ENCODE results near the gene PDLIM7. TPM values are rescaled to one million over a fixed set of nuclear protein-coding genes. Genes with fewer than 3 reads are reported as not detected.

Gene PDLIM7
- total and polyA plus RNA-seq, 2 donors (not counting 3 experiments of a cell fraction or from before 2014, with no cell fraction given): 314 to 318 TPM

- POLR2A ChIA-PET: interaction anchor here (1.1 kb wide), 1 partner anchor 13 kb away, joined by 4 read pairs; the partner anchor contains the start of gene GRK6
Observed at GRCh38 chr5:177439518-177440053, 57.8 kb downstream of the PDLIM7 start.

GRCh38 chr5:177438468-177438867, 58.9 kb downstream of the PDLIM7 start:
- peaks cover 7 to 17% of the 10 kb centered on the region in 2 experiments for H3K36me3 ChIP-seq (ENCODE audit: control insufficient read depth in 2 of 2, extremely low read depth in 1 of 2, insufficient read depth in 2 of 2, low read length in 2 of 2)
- no peaks in the 10 kb centered on the region for H4K20me1 ChIP-seq (replicated peaks; ENCODE audit: control insufficient read depth, extremely low read depth, insufficient read depth, low read length)
- intact Hi-C loops (cut with micrococcal nuclease): no loop called here
- H3K4me2 ChIP-seq (ENCODE audit: insufficient read depth, low read length): no peak overlapping the region
- TF ChIP-seq POLR2A (IDR thresholded peaks at IDR 0.05; ENCODE audit: low read depth, low read length) (no peak), MYC (IDR thresholded peaks at IDR 0.05; ENCODE audit: low read depth, low read length) (no peak), JUN (IDR thresholded peaks at IDR 0.05; ENCODE audit: borderline replicate concordance, insufficient read depth, insufficient read length, low read depth) (no peak), MAX (IDR thresholded peaks at IDR 0.05; ENCODE audit: insufficient read depth, insufficient read length) (no peak), EZH2 (IDR thresholded peaks at IDR 0.05; ENCODE audit: borderline replicate concordance, low read depth, low read length, severe bottlenecking) (no peak), CTCF (IDR thresholded peaks at IDR 0.05; ENCODE audit: extremely low read depth in 1 of 2, insufficient read depth in 1 of 2, low read depth in 1 of 2, low read length in 2 of 2) (no peak), GATA2 (IDR thresholded peaks at IDR 0.05; ENCODE audit: insufficient read depth, insufficient read length, low read depth, low read length) (no peak), POLR2AphosphoS5 (IDR thresholded peaks at IDR 0.05; ENCODE audit: insufficient read depth, low read depth, low read length) (no peak), FOS (IDR thresholded peaks at IDR 0.05; ENCODE audit: borderline replicate concordance, insufficient read depth, low read length) (no peak)
- ChIA-PET POLR2A (interaction anchor here (0.6 to 1.1 kb wide), 2 partner anchors 12 to 52 kb away, joined by 4 to 7 read pairs; partner anchors contain the start of gene GRK6), CTCF (interaction anchor here (1.2 to 2.5 kb wide), 3 partner anchors 11 to 48 kb away, joined by 3 to 10 read pairs (median 9); partner anchors contain the start of gene GRK6)
- no peaks in the 10 kb centered on the region for H3K4me1 ChIP-seq (ENCODE audit: control insufficient read depth, extremely low read depth, insufficient read depth, low read length)
- no peaks in the 10 kb centered on the region for H3K9me3 ChIP-seq (replicated peaks; ENCODE audit: control insufficient read depth, insufficient read depth, low read length)
- no peak for FAIRE-seq
- dilution Hi-C loops (cut with MboI; ENCODE audit: extremely low pct_ligation_motif_present, low sequenced_read_pairs): no loop called here
- no peaks in the 10 kb centered on the region for H3K27me3 ChIP-seq (ENCODE audit: control insufficient read depth in 2 of 2, insufficient read depth in 2 of 2, low read length in 2 of 2)
- no peaks in the 10 kb centered on the region for H3K79me2 ChIP-seq (ENCODE audit: control insufficient read depth, insufficient read depth, low read length)
- no peak overlapping the region for H3K4me3 ChIP-seq (replicated peaks in 1 of 3; ENCODE audit: insufficient read depth in 1 of 3, low read depth in 1 of 3, low read length in 3 of 3)
- BruUV-seq (replicated peaks): no TSS peak
- H3K9ac ChIP-seq (replicated peaks; ENCODE audit: extremely low read depth, insufficient read depth, low read length): no peak overlapping the region
- no peak overlapping the region for H3K27ac ChIP-seq (ENCODE audit: insufficient read depth, low read depth, low read length)
- no peaks in the 10 kb centered on the region for H3K9me1 ChIP-seq (replicated peaks; ENCODE audit: control insufficient read depth, extremely low read depth, insufficient read depth, low read length)
- H2AFZ ChIP-seq (ENCODE audit: low read depth, low read length): no peak overlapping the region
- DNase-seq (ENCODE audit: low read depth, low spot score): no peak

More at GRCh38 chr5:177439518-177440053, 57.8 kb downstream of the PDLIM7 start:
- Histone ChIP-seq H4K20me1 (replicated peaks; ENCODE audit: control insufficient read depth, extremely low read depth, insufficient read depth, low read length) (no peaks in the 10 kb centered on the region), H3K4me2 (ENCODE audit: insufficient read depth, low read length) (no peak overlapping the region), H3K9me1 (replicated peaks; ENCODE audit: control insufficient read depth, extremely low read depth, insufficient read depth, low read length) (no peaks in the 10 kb centered on the region), H3K27me3 (ENCODE audit: control insufficient read depth in 2 of 2, insufficient read depth in 2 of 2, low read length in 2 of 2) (no peaks in the 10 kb centered on the region), H3K9ac (replicated peaks; ENCODE audit: extremely low read depth, insufficient read depth, low read length) (no peak overlapping the region), H3K36me3 (ENCODE audit: control insufficient read depth in 2 of 2, extremely low read depth in 1 of 2, insufficient read depth in 2 of 2, low read length in 2 of 2) (peaks cover under 1 to 12% of the 10 kb centered on the region in 2 experiments), H2AFZ (ENCODE audit: low read depth, low read length) (no peak overlapping the region), H3K4me1 (ENCODE audit: control insufficient read depth, extremely low read depth, insufficient read depth, low read length) (no peaks in the 10 kb centered on the region), H3K9me3 (replicated peaks; ENCODE audit: control insufficient read depth, insufficient read depth, low read length) (no peaks in the 10 kb centered on the region), H3K79me2 (ENCODE audit: control insufficient read depth, insufficient read depth, low read length) (no peaks in the 10 kb centered on the region), H3K27ac (ENCODE audit: insufficient read depth, low read depth, low read length) (no peak overlapping the region), H3K4me3 (replicated peaks in 1 of 3; ENCODE audit: insufficient read depth in 1 of 3, low read depth in 1 of 3, low read length in 3 of 3) (no peak overlapping the region)
- BruUV-seq (replicated peaks): no TSS peak
- dilution Hi-C loops (cut with MboI; ENCODE audit: extremely low pct_ligation_motif_present, low sequenced_read_pairs) (no loop called here), intact Hi-C loops (cut with micrococcal nuclease) (no loop called here)
- TF ChIP-seq JUN (IDR thresholded peaks at IDR 0.05; ENCODE audit: borderline replicate concordance, insufficient read depth, insufficient read length, low read depth) (no peak), MAX (IDR thresholded peaks at IDR 0.05; ENCODE audit: insufficient read depth, insufficient read length) (no peak), FOS (IDR thresholded peaks at IDR 0.05; ENCODE audit: borderline replicate concordance, insufficient read depth, low read length) (no peak)
- CTCF ChIA-PET: interaction anchor here (0.8 to 2.5 kb wide), 6 partner anchors 8 to 49 kb away, joined by 3 to 10 read pairs (median 4); partner anchors contain the start of gene GRK6
- DNase-seq (ENCODE audit: low read depth, low spot score) (no peak), FAIRE-seq (no peak)
